ENCODE measurements around the gene LZIC.

- TF ChIP-seq POLR2A (IDR thresholded peaks at IDR 0.05; ENCODE audit: control extremely low read depth in 1 of 2, low read depth in 2 of 2, low read length in 2 of 2) (no peak), CTCF (IDR thresholded peaks at IDR 0.05; ENCODE audit: control extremely low read depth in 1 of 3, insufficient read depth in 1 of 3, low read depth in 1 of 3, low read length in 3 of 3) (no peak), JUND (IDR thresholded peaks at IDR 0.05; ENCODE audit: low read length) (0 out of 2 replicates have a peak, but pooled peaks have one; percentile 10), POLR2AphosphoS5 (IDR thresholded peaks at IDR 0.05; ENCODE audit: low read depth, low read length) (no peak), TBP (IDR thresholded peaks at IDR 0.05; ENCODE audit: low read depth, low read length) (no peak), CHD2 (IDR thresholded peaks at IDR 0.05; ENCODE audit: low read length) (no peak), KDM4A (IDR thresholded peaks at IDR 0.05; ENCODE audit: low read depth, low read length, severe bottlenecking) (no peak), RAD21 (IDR thresholded peaks at IDR 0.05 in 1 of 2, conservative IDR thresholded peaks at IDR 0.05 in 1 of 2; ENCODE audit: low read depth in 2 of 2, low read length in 2 of 2) (no peak), MAX (IDR thresholded peaks at IDR 0.05) (no peak), ATF2 (IDR thresholded peaks at IDR 0.05; ENCODE audit: low read length) (no peak), YY1 (IDR thresholded peaks at IDR 0.05; ENCODE audit: low read depth, low read length) (peak; percentile 78), SP2 (IDR thresholded peaks at IDR 0.05; ENCODE audit: low read length) (no peak), SRF (IDR thresholded peaks at IDR 0.05; ENCODE audit: low read depth, low read length) (no peak), ZNF274 (IDR thresholded peaks at IDR 0.05; ENCODE audit: borderline replicate concordance, extremely low read depth, low read length) (no peak)
Measured at GRCh38 chr1:9929431-9930385, 13.5 kb downstream of the LZIC start.
